NOMO-1 treated with DMSO at 0.1 percent for 48 hours (cell line): ENCODE measurements around the gene RNF166.

Source experiments
- DNase-seq: peaks from one replicate; lab custom pipeline; 2025; ENCODE audit not compliant: unreplicated experiment; lab: John Stamatoyannopoulos, UW

The RNF166 gene

GRCh38 chr16:88706229-88706964, at the start of gene RNF166, which contains the start of gene CTU2:
Gene RNF166 (minus strand): TSS chr16:88706408. CDS start chr16:88706325, 83 bp downstream.
Gene CTU2 (plus strand): TSS chr16:88706503. CDS start chr16:88706531, 28 bp downstream.
- peak; percentile 74 for DNase-seq

DNA sequence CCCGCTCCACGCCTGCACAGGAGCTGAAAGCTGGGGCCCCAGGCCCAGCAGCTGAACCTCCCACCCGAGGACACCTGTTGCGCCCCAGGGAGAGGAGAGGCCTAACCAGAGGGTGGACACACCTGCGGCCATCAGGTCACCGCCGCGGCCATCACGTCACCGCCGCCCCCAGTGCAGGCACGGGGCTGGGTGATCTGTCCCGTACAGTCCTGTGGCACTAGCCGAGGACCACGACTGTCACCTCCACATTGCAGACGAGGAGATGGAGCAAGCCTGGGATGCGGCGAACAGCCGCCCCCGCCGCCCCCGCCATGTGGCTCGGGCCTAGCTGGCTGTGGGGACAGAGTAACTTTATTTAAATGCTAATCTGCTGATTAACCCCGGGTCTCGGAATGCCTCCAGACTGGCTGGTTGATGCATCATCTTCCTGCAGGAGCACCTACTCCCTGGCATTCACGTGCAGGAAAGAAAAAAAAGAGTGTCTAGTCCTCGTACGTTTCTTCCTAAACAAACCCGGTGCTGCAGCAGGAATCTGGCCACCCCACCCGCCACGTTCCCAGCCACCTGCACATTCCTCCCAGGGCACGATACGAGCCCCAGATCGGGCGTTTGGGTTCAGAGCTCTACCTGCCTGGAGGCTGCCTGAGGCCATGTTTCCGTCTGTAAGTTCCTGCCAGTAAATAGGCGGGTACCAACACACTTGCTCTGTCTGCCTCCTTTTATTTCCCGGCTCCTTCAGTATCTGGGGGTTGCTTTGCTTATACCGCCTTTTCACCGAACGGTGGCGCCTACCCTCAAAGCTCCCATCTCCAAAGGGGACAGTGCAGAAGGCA, 48.9 kb upstream of the RNF166 start:
- no peak for DNase-seq

GRCh38 chr16:88754109-88754911, 48.1 kb upstream of the RNF166 start:
- no peak for DNase-seq

DNA sequence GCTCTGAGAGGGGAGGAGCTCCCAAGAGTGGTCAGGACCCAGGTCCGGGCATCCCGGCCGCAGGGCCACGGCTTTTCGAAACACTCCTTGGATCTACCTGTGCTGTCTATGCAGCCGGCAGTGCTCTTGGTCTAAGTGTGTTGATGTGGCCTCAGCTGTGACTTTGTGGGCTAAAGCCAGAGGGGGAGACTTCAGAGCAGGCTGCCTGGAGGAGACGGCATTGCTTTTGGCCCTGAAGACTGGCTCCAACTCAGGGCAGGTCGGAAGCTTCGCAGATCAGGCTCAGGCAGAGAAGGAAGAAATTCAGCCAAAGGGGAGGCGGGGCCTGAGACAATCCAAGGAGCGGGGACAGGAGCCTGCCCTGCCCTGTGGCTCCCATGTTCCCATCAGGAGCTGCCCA, 47.4 kb upstream of the RNF166 start:
- DNase-seq = no peak

DNA sequence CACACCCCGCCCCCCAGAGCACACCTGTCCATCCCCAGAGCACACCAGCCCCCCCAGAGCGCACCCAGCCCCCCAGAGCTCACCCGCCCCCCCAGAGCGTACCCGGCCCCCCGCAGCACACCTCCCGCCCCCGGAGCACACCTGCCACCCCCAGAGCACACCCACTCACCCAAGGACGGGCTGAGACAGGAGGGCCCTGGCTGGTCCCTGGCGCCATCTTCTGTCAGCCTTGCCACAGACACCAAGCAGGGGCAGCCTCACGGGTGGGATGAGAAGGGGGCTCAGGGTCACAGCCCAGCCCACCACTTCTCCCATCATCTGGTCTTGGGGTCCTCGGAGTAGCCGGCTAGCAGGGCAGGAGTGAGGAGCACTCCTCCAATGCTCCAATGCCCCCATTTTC, 47.0 kb upstream of the RNF166 start:
- DNase-seq = no peak

GRCh38 chr16:88752386-88753002, 46.3 kb upstream of the RNF166 start:
- no peak for DNase-seq

- no peak for DNase-seq
Measured at GRCh38 chr16:88750854-88751253, 44.6 kb upstream of the RNF166 start.

DNA sequence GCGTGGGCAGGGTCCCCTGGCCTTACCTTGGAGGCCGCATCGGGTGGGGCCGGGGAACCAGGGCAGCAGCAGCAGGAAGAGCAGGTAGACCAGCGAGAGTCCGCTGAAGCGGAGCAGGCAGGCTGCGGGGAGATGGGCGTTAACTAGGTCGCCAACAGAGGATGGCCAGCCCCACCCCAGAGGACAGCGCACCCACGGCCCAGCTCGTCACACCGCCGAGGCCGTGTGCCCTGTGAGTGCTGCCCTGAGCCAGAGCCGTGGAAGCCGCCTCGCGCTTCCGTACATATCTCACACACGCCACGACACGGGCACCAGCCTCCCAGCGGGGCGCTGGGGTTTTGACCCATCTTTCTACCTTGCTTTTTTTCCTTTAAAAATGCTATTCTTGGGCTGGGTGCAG, 43.1 kb upstream of the RNF166 start:
- DNase-seq = no peak

- DNase-seq = no peak
Measured at GRCh38 chr16:88748364-88748763, 42.2 kb upstream of the RNF166 start.

GRCh38 chr16:88747588-88748301, 41.5 kb upstream of the RNF166 start:
- DNase-seq = peak; percentile 35

- no peak for DNase-seq
Measured at GRCh38 chr16:88746506-88746905, 40.3 kb upstream of the RNF166 start.

GRCh38 chr16:88744577-88745521, 38.6 kb upstream of the RNF166 start:
- DNase-seq = no peak

GRCh38 chr16:88743693-88744576, 37.7 kb upstream of the RNF166 start:
- no peak for DNase-seq

DNA sequence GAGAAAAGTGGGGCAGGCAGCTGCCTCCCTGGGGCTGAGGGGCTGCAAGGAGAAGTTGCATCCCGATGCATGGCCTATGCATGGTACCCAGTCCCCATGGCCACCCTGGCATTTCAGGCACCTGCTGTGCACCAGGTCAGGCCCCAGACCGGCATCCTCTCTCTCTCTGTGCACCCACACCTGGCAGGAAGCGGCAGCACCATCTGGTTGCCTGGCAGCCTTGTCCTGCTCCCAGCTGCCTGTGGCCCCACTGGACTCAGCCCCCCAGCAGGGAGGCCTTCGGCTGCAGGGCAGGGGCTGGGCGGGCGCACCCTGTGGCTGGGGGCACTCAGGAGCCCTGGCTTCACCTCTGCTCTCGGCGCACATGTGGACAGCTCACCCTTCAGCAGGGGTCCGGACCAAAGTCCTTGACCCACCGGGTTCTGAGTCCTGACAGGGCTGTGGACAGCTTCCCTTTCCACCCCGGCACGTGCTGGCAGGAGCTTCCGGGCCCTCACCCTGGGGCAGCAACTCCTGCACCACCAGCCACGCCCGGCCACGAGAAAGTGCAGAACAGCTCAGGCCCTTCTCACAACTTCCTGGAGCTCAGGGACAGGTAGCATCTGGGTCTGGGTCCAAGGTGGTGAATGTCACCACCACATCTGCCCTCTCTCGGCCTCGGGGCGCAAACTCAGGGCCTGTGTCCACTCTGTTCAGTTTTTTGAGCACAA, 36.8 kb upstream of the RNF166 start:
- DNase-seq = no peak

- no peak for DNase-seq
Measured at GRCh38 chr16:88741368-88741767, 35.2 kb upstream of the RNF166 start.

- DNase-seq = no peak
Measured at GRCh38 chr16:88740727-88741055, 34.5 kb upstream of the RNF166 start.

- DNase-seq = no peak
Measured at GRCh38 chr16:88739977-88740726, 33.9 kb upstream of the RNF166 start.
